HepG2 (cell line): ENCODE results near the gene GRIN2C.

Source experiments
- ATM ChIP-seq: fragments of 450-650 bp; IDR thresholded peaks from 2 replicates; pipeline ENCODE4 v1.7.1; 2017; ENCODE audit warnings: mild to moderate bottlenecking, borderline replicate concordance
- EZH2 ChIP-seq: conservative IDR thresholded peaks from 2 replicates; pipeline ENCODE4 v1.6.1; 2012; ENCODE audit warnings: mild to moderate bottlenecking, low read depth, low read length, moderate library complexity
- GTF2F1 ChIP-seq: fragments of 150-350 bp; IDR thresholded peaks from 2 replicates; pipeline ENCODE4 v1.6.1; 2014; ENCODE audit warnings: low read length
- HMGXB4 ChIP-seq, 2 experiments: sonication (generic) in 1 of 2; formaldehyde crosslinking in 1 of 2; IDR thresholded peaks; 2 replicates each; pipeline versions ENCODE4 v1.4.0 to v1.6.1; 2018 to 2020; ENCODE audit warnings: missing genetic modification reagents in 2 of 2, borderline replicate concordance in 1 of 2, low read depth in 1 of 2, mild to moderate bottlenecking in 1 of 2, missing biosample characterization in 1 of 2
- PATZ1 ChIP-seq: sonication (generic); formaldehyde crosslinking; IDR thresholded peaks from 2 replicates; pipeline ENCODE4 v1.4.0; 2020; ENCODE audit warnings: missing genetic modification reagents
- SRF ChIP-seq: IDR thresholded peaks from 2 replicates; pipeline ENCODE4 v1.6.1; 2011; ENCODE audit warnings: mild to moderate bottlenecking, low read depth, low read length, moderate library complexity
- TARDBP ChIP-seq: sonication (generic); formaldehyde crosslinking; IDR thresholded peaks from 2 replicates; pipeline ENCODE4 v1.8.0; 2022; ENCODE audit warnings: mild to moderate bottlenecking, missing genetic modification reagents
- ZBTB7A ChIP-seq: sonication (generic); formaldehyde crosslinking; IDR thresholded peaks from 2 replicates; pipeline ENCODE4 v1.8.0; 2022; ENCODE audit warnings: mild to moderate bottlenecking, missing genetic modification reagents
- ZNF280B ChIP-seq: sonication (generic); formaldehyde crosslinking; IDR thresholded peaks from 2 replicates; pipeline ENCODE4 v1.5.0; 2020; ENCODE audit warnings: missing genetic modification reagents, mild to moderate bottlenecking, borderline replicate concordance
- TF ChIP-seq, protein P1 (sequence below): sonication (generic); formaldehyde crosslinking; IDR thresholded peaks from 2 replicates; pipeline ENCODE4 v1.5.0; 2020; ENCODE audit warnings: mild to moderate bottlenecking, missing genetic modification reagents, moderate library complexity
- TF ChIP-seq, protein P2 (sequence below), 2 experiments: IDR thresholded peaks; 2 replicates each; pipeline ENCODE4 v1.6.1; 2011 to 2012; ENCODE audit warnings: low read length in 2 of 2, borderline replicate concordance in 1 of 2, low read depth in 1 of 2, mild to moderate bottlenecking in 1 of 2, moderate library complexity in 1 of 2

DNA sequence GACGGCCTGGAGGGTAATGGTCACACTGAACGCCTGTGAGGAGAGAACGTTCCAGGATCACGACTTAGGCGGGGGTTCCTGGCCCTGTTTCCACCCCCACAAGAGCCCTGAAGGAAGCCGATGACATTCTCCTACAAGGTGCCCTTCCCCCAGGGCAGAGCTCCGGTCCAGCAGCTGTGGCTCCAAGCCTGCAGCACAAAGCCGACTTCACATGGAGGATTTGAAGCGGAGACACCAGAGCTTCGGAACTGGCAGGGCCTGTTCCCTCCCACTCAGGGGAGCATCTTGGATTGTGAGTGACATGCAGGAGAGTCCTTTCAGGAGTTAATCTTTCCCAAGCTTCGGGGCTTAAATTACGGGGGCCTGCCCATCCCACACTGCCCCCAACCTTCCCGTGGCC is 28.8 kb upstream of the GRIN2C start:
- TF ChIP-seq, protein P1, sequence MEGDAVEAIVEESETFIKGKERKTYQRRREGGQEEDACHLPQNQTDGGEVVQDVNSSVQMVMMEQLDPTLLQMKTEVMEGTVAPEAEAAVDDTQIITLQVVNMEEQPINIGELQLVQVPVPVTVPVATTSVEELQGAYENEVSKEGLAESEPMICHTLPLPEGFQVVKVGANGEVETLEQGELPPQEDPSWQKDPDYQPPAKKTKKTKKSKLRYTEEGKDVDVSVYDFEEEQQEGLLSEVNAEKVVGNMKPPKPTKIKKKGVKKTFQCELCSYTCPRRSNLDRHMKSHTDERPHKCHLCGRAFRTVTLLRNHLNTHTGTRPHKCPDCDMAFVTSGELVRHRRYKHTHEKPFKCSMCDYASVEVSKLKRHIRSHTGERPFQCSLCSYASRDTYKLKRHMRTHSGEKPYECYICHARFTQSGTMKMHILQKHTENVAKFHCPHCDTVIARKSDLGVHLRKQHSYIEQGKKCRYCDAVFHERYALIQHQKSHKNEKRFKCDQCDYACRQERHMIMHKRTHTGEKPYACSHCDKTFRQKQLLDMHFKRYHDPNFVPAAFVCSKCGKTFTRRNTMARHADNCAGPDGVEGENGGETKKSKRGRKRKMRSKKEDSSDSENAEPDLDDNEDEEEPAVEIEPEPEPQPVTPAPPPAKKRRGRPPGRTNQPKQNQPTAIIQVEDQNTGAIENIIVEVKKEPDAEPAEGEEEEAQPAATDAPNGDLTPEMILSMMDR: no peak
- no peak for TF ChIP-seq ZBTB7A
- TF ChIP-seq GTF2F1: no peak
- TF ChIP-seq, protein P2, sequence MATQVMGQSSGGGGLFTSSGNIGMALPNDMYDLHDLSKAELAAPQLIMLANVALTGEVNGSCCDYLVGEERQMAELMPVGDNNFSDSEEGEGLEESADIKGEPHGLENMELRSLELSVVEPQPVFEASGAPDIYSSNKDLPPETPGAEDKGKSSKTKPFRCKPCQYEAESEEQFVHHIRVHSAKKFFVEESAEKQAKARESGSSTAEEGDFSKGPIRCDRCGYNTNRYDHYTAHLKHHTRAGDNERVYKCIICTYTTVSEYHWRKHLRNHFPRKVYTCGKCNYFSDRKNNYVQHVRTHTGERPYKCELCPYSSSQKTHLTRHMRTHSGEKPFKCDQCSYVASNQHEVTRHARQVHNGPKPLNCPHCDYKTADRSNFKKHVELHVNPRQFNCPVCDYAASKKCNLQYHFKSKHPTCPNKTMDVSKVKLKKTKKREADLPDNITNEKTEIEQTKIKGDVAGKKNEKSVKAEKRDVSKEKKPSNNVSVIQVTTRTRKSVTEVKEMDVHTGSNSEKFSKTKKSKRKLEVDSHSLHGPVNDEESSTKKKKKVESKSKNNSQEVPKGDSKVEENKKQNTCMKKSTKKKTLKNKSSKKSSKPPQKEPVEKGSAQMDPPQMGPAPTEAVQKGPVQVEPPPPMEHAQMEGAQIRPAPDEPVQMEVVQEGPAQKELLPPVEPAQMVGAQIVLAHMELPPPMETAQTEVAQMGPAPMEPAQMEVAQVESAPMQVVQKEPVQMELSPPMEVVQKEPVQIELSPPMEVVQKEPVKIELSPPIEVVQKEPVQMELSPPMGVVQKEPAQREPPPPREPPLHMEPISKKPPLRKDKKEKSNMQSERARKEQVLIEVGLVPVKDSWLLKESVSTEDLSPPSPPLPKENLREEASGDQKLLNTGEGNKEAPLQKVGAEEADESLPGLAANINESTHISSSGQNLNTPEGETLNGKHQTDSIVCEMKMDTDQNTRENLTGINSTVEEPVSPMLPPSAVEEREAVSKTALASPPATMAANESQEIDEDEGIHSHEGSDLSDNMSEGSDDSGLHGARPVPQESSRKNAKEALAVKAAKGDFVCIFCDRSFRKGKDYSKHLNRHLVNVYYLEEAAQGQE (IDR thresholded peaks at IDR 0.05; ENCODE audit: borderline replicate concordance in 1 of 2, low read depth in 1 of 2, low read length in 2 of 2): no peak
- TF ChIP-seq HMGXB4 (CRISPR knock-in tag; IDR thresholded peaks at IDR 0.05; ENCODE audit: borderline replicate concordance in 1 of 2, low read depth in 1 of 2): no peak
- TF ChIP-seq PATZ1 (CRISPR knock-in tag): no peak
- no peak for TF ChIP-seq SRF
- TF ChIP-seq ATM: no peak
- no peak for TF ChIP-seq TARDBP (CRISPR knock-in tag)
- no peak for TF ChIP-seq ZNF280B (CRISPR knock-in tag)
- TF ChIP-seq EZH2: 0 out of 2 replicates have a peak, but pooled peaks have one; percentile 47
